ENCODE results near the gene CTSO.

Gene CTSO

GRCh38 chr4:155881555-155881954, 72.1 kb downstream of the CTSO start:
- H4K91ac ChIP-seq (ENCODE audit: low read depth, low read length, poor library complexity) = no peak overlapping the region

GRCh38 chr4:155879767-155880166, 73.9 kb downstream of the CTSO start:
- no peak overlapping the region for H2BK12ac ChIP-seq (ENCODE audit: low read length)
- H4K91ac ChIP-seq (ENCODE audit: low read depth, low read length, poor library complexity) = no peak overlapping the region
- H2BK120ac ChIP-seq (ENCODE audit: low read depth, low read length) = no peak overlapping the region
- DNase-seq (ENCODE audit: low spot score) = no peak
- H3K4me3 ChIP-seq (ENCODE audit: low read length in 2 of 2) = no peak overlapping the region
- no peaks in the 10 kb centered on the region for H3K36me3 ChIP-seq (replicated peaks in 1 of 2; ENCODE audit: control insufficient read depth in 2 of 2, insufficient read depth in 2 of 2, low read length in 2 of 2)
- H3K14ac ChIP-seq (ENCODE audit: low read length) = no peak overlapping the region
- H3K9me3 ChIP-seq (replicated peaks in 1 of 2; ENCODE audit: control insufficient read depth in 2 of 2, insufficient read depth in 1 of 2, low read depth in 1 of 2, low read length in 2 of 2) = peaks cover 0 to 4% of the 10 kb centered on the region in 2 donors
- H3K4me2 ChIP-seq (ENCODE audit: insufficient read depth, low read length, poor library complexity, severe bottlenecking) = no peak overlapping the region
- H4K8ac ChIP-seq (ENCODE audit: low read depth, low read length) = no peak overlapping the region
- no peak overlapping the region for H3K23ac ChIP-seq (ENCODE audit: low read depth, low read length, poor library complexity)
- H2BK5ac ChIP-seq (ENCODE audit: low read length) = no peak overlapping the region
- H3K4ac ChIP-seq (ENCODE audit: low read length) = no peak overlapping the region
- H2AFZ ChIP-seq (ENCODE audit: low read length) = no peak overlapping the region
- H2AK5ac ChIP-seq (ENCODE audit: low read depth, low read length) = no peak overlapping the region
- H3K27me3 ChIP-seq (ENCODE audit: control insufficient read depth in 3 of 3, insufficient read depth in 3 of 3, low read depth in 1 of 3, low read length in 3 of 3) = no peaks in the 10 kb centered on the region
- no peak overlapping the region for H3K18ac ChIP-seq (ENCODE audit: low read length)
- H3K79me1 ChIP-seq (ENCODE audit: low read depth, low read length) = no peaks in the 10 kb centered on the region
- no peaks in the 10 kb centered on the region for H3K4me1 ChIP-seq (ENCODE audit: control insufficient read depth in 2 of 2, insufficient read depth in 1 of 2, low read depth in 1 of 2, low read length in 2 of 2)
- no peak overlapping the region for H3K9ac ChIP-seq (ENCODE audit: low read depth, low read length, poor library complexity)
- no peak overlapping the region for H2BK15ac ChIP-seq (ENCODE audit: low read length)
- no peak overlapping the region for H3K27ac ChIP-seq (replicated peaks; ENCODE audit: low read length)

More at GRCh38 chr4:155881555-155881954, 72.1 kb downstream of the CTSO start:
- H2BK5ac ChIP-seq (ENCODE audit: low read length) = no peak overlapping the region
- no peak overlapping the region for H3K4me3 ChIP-seq (ENCODE audit: low read length in 2 of 2)
- DNase-seq (ENCODE audit: low spot score) = no peak
- no CpG with 5 or more reads among the region's 1 CpG for WGBS, 2 donors (ENCODE audit: extremely low coverage in 2 of 2, insufficient read length in 2 of 2, insufficient replicate concordance in 1 of 2)
- H3K23ac ChIP-seq (ENCODE audit: low read depth, low read length, poor library complexity) = no peak overlapping the region
- H2BK120ac ChIP-seq (ENCODE audit: low read depth, low read length) = no peak overlapping the region
- no peaks in the 10 kb centered on the region for H3K4me1 ChIP-seq (ENCODE audit: control insufficient read depth in 2 of 2, insufficient read depth in 1 of 2, low read depth in 1 of 2, low read length in 2 of 2)
- no peak overlapping the region for H3K4me2 ChIP-seq (ENCODE audit: insufficient read depth, low read length, poor library complexity, severe bottlenecking)
- H4K8ac ChIP-seq (ENCODE audit: low read depth, low read length) = no peak overlapping the region
- H3K27me3 ChIP-seq (ENCODE audit: control insufficient read depth in 3 of 3, insufficient read depth in 3 of 3, low read depth in 1 of 3, low read length in 3 of 3) = no peaks in the 10 kb centered on the region
- peaks cover 0 to 4% of the 10 kb centered on the region in 2 donors for H3K9me3 ChIP-seq (replicated peaks in 1 of 2; ENCODE audit: control insufficient read depth in 2 of 2, insufficient read depth in 1 of 2, low read depth in 1 of 2, low read length in 2 of 2)
- H3K79me1 ChIP-seq (ENCODE audit: low read depth, low read length) = no peaks in the 10 kb centered on the region
- H3K4ac ChIP-seq (ENCODE audit: low read length) = no peak overlapping the region
- H3K9ac ChIP-seq (ENCODE audit: low read depth, low read length, poor library complexity) = no peak overlapping the region
- no peak overlapping the region for H3K27ac ChIP-seq (replicated peaks; ENCODE audit: low read length)
- H2AK5ac ChIP-seq (ENCODE audit: low read depth, low read length) = no peak overlapping the region
- H3K14ac ChIP-seq (ENCODE audit: low read length) = no peak overlapping the region
- H3K18ac ChIP-seq (ENCODE audit: low read length) = no peak overlapping the region
- no peaks in the 10 kb centered on the region for H3K36me3 ChIP-seq (replicated peaks in 1 of 2; ENCODE audit: control insufficient read depth in 2 of 2, insufficient read depth in 2 of 2, low read length in 2 of 2)
- H2BK15ac ChIP-seq (ENCODE audit: low read length) = no peak overlapping the region
- H2AFZ ChIP-seq (ENCODE audit: low read length) = no peak overlapping the region
- H2BK12ac ChIP-seq (ENCODE audit: low read length) = no peak overlapping the region

GRCh38 chr4:155878611-155879010, 75.1 kb downstream of the CTSO start:
- H4K8ac ChIP-seq (ENCODE audit: low read depth, low read length) = no peak overlapping the region
- H3K36me3 ChIP-seq (replicated peaks in 1 of 2; ENCODE audit: control insufficient read depth in 2 of 2, insufficient read depth in 2 of 2, low read length in 2 of 2) = no peaks in the 10 kb centered on the region
- H2BK15ac ChIP-seq (ENCODE audit: low read length) = no peak overlapping the region
- peaks cover 0 to 2% of the 10 kb centered on the region in 2 donors for H3K9me3 ChIP-seq (replicated peaks in 1 of 2; ENCODE audit: control insufficient read depth in 2 of 2, insufficient read depth in 1 of 2, low read depth in 1 of 2, low read length in 2 of 2)
- no peak overlapping the region for H2AFZ ChIP-seq (ENCODE audit: low read length)
- DNase-seq (ENCODE audit: low spot score) = no peak
- no peak overlapping the region for H3K18ac ChIP-seq (ENCODE audit: low read length)
- H3K4me3 ChIP-seq (ENCODE audit: low read length in 2 of 2) = no peak overlapping the region
- no peaks in the 10 kb centered on the region for H3K27me3 ChIP-seq (ENCODE audit: control insufficient read depth in 3 of 3, insufficient read depth in 3 of 3, low read depth in 1 of 3, low read length in 3 of 3)
- H2BK5ac ChIP-seq (ENCODE audit: low read length) = no peak overlapping the region
- H2AK5ac ChIP-seq (ENCODE audit: low read depth, low read length) = no peak overlapping the region
- H3K23ac ChIP-seq (ENCODE audit: low read depth, low read length, poor library complexity) = no peak overlapping the region
- no peak overlapping the region for H4K91ac ChIP-seq (ENCODE audit: low read depth, low read length, poor library complexity)
- no peak overlapping the region for H3K4me2 ChIP-seq (ENCODE audit: insufficient read depth, low read length, poor library complexity, severe bottlenecking)
- no peaks in the 10 kb centered on the region for H3K4me1 ChIP-seq (ENCODE audit: control insufficient read depth in 2 of 2, insufficient read depth in 1 of 2, low read depth in 1 of 2, low read length in 2 of 2)
- no peak overlapping the region for H3K9ac ChIP-seq (ENCODE audit: low read depth, low read length, poor library complexity)
- no peak overlapping the region for H3K4ac ChIP-seq (ENCODE audit: low read length)
- H3K27ac ChIP-seq (replicated peaks; ENCODE audit: low read length) = no peak overlapping the region
- H2BK12ac ChIP-seq (ENCODE audit: low read length) = no peak overlapping the region
- H3K14ac ChIP-seq (ENCODE audit: low read length) = no peak overlapping the region
- WGBS, 2 donors (ENCODE audit: extremely low coverage in 2 of 2, insufficient read length in 2 of 2, insufficient replicate concordance in 1 of 2) = no CpG with 5 or more reads among the region's 2 CpGs
- no peak overlapping the region for H2BK120ac ChIP-seq (ENCODE audit: low read depth, low read length)
- no peaks in the 10 kb centered on the region for H3K79me1 ChIP-seq (ENCODE audit: low read depth, low read length)

- H2AFZ ChIP-seq (ENCODE audit: low read length) = no peak overlapping the region
- H3K27ac ChIP-seq (replicated peaks; ENCODE audit: low read length) = no peak overlapping the region
- H3K36me3 ChIP-seq (replicated peaks in 1 of 2; ENCODE audit: control insufficient read depth in 2 of 2, insufficient read depth in 2 of 2, low read length in 2 of 2) = no peaks in the 10 kb centered on the region
- no peak overlapping the region for H4K91ac ChIP-seq (ENCODE audit: low read depth, low read length, poor library complexity)
- H3K4ac ChIP-seq (ENCODE audit: low read length) = no peak overlapping the region
- no CpG with 5 or more reads among the region's 4 CpGs for WGBS, 2 donors (ENCODE audit: extremely low coverage in 2 of 2, insufficient read length in 2 of 2, insufficient replicate concordance in 1 of 2)
- H2BK5ac ChIP-seq (ENCODE audit: low read length) = no peak overlapping the region
- H2BK15ac ChIP-seq (ENCODE audit: low read length) = no peak overlapping the region
- no peak overlapping the region for H2BK120ac ChIP-seq (ENCODE audit: low read depth, low read length)
- no peak overlapping the region for H3K23ac ChIP-seq (ENCODE audit: low read depth, low read length, poor library complexity)
- H3K18ac ChIP-seq (ENCODE audit: low read length) = no peak overlapping the region
- no peak overlapping the region for H3K14ac ChIP-seq (ENCODE audit: low read length)
- no peak for DNase-seq (ENCODE audit: low spot score)
- no peaks in the 10 kb centered on the region for H3K79me1 ChIP-seq (ENCODE audit: low read depth, low read length)
- no peaks in the 10 kb centered on the region for H3K4me1 ChIP-seq (ENCODE audit: control insufficient read depth in 2 of 2, insufficient read depth in 1 of 2, low read depth in 1 of 2, low read length in 2 of 2)
- H3K9ac ChIP-seq (ENCODE audit: low read depth, low read length, poor library complexity) = no peak overlapping the region
- H3K4me3 ChIP-seq (ENCODE audit: low read length in 2 of 2) = no peak overlapping the region
- no peak overlapping the region for H2BK12ac ChIP-seq (ENCODE audit: low read length)
- H2AK5ac ChIP-seq (ENCODE audit: low read depth, low read length) = no peak overlapping the region
- peaks cover 0 to 2% of the 10 kb centered on the region in 2 donors for H3K9me3 ChIP-seq (replicated peaks in 1 of 2; ENCODE audit: control insufficient read depth in 2 of 2, insufficient read depth in 1 of 2, low read depth in 1 of 2, low read length in 2 of 2)
- no peak overlapping the region for H3K4me2 ChIP-seq (ENCODE audit: insufficient read depth, low read length, poor library complexity, severe bottlenecking)
- no peak overlapping the region for H4K8ac ChIP-seq (ENCODE audit: low read depth, low read length)
- H3K27me3 ChIP-seq (ENCODE audit: control insufficient read depth in 3 of 3, insufficient read depth in 3 of 3, low read depth in 1 of 3, low read length in 3 of 3) = no peaks in the 10 kb centered on the region
Measured at GRCh38 chr4:155877971-155878370, 75.7 kb downstream of the CTSO start.
